Hepatic stellate cell (primary cell): Measurements from ENCODE around the gene SPAG16.
A peak's percentile ranks its signal among the peaks of the same experiment; 100 is the strongest.

ENCODE experiments used
- DNase-seq: peaks from one replicate; pipeline ENCODE4 v3.0.0; 2011; ENCODE audit warnings: low spot score

The SPAG16 gene

GRCh38 chr2:214180686-214181085 lies 896.4 kb downstream of the SPAG16 start:
- no peak for DNase-seq

DNA sequence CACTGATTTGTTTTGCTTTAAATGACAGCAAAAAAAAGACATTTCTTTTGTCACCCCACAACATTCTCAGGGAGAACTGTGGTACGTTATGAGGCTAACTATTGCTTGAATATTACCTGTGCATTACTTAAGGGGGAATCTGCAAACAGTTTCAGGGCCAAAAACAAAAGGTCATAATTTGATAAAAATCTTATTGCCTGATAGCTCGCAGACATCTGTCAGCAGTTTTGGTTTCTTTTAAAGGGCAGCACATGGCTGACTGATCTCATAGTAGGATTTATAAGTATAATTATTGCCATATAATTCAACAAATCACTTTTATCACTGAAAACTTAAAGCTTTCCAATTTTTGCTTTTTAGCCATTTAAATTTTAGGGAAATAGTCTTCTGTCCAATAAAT lies 900.2 kb downstream of the SPAG16 start:
- no peak for DNase-seq

GRCh38 chr2:214185546-214185945 lies 901.3 kb downstream of the SPAG16 start:
- DNase-seq = no peak

GRCh38 chr2:214192711-214193110 lies 908.4 kb downstream of the SPAG16 start:
- no peak for DNase-seq

GRCh38 chr2:214193943-214194342 lies 909.7 kb downstream of the SPAG16 start:
- DNase-seq = peak; percentile 2

- DNase-seq = no peak
Observed at GRCh38 chr2:214196260-214196659, 912.0 kb downstream of the SPAG16 start.

- DNase-seq = no peak
Observed at GRCh38 chr2:214201892-214202291, 917.6 kb downstream of the SPAG16 start.

DNA sequence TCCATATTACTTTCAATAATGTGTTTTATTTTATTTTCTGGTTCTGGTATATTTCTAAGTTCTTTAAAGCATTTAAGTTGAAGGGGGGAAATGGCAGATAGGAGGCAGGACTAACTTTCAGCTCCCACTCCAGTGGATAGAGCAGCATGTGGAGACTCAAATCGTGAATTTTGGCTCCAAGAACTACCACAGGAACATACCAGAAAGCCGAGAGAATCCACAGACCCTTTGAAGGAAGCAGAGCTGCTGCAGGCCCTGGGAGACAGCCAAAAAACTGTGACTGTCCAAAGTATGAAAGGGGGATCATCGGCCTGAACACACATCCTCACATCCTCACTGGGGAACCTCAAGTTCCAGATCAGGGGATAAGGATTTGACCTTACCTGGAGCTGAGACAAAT lies 919.0 kb downstream of the SPAG16 start:
- DNase-seq = no peak

GRCh38 chr2:214203744-214204289 lies 919.6 kb downstream of the SPAG16 start:
- peak; percentile 4 for DNase-seq

DNA sequence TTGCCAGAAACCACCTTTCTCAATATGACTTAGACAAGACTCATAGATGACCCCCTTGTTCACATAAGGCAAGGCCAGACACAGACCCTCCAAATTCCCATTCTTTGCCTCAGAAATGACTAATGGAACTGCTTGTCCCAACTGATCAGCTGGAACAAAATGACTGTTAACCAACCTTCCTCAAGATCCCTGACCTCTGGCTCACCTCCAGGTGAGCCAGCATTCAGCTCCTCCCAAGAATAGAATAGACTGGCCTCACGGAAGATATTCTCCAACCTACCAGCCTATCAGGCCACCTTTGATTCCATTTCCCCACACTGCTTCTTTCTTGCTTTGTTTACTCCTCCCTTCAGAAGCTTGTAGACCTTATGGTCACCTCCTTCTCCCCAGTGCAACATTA lies 930.8 kb downstream of the SPAG16 start:
- no peak for DNase-seq

- no peak for DNase-seq
Observed at GRCh38 chr2:214217136-214217535, 932.9 kb downstream of the SPAG16 start.

- no peak for DNase-seq
Observed at GRCh38 chr2:214217599-214217998, 933.3 kb downstream of the SPAG16 start.

DNA sequence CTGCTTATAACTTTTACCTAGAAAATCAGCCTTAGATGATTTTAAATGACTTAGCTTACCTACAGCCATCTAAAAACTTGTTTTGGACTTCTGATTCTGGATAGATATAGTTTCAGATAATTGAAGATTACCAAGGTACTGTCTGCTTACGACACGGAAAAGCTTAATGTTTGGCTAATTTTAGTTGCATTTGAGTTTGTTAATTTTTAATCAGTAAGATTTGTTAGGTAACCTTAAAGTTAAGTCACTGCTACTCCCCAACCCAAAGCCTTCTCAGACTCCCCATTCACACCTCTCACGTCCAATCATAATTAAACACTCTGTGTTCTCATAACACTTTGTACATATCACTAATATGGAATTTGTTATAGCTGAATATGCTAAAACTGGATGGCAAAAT lies 936.0 kb downstream of the SPAG16 start:
- DNase-seq = no peak

GRCh38 chr2:214226061-214226460 lies 941.8 kb downstream of the SPAG16 start:
- DNase-seq = no peak

DNA sequence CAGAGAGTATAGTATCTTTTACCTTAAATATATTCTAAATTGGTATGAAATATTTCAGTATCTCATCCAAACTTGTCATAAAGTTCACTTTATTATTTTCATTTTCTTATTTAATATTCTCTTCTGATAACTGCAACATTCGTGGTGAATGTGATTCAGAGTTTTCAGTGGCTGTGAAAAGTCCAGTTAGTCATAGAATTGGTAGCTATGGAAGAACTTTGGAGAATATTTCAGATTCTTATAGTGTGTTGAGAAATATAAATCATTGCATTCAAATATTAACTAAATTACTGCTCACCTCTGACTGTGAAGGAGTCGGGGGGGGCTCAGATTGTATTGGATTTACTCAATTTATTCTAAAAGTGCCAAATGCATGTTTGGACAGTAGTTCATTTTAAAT lies 948.0 kb downstream of the SPAG16 start:
- DNase-seq = no peak

DNA sequence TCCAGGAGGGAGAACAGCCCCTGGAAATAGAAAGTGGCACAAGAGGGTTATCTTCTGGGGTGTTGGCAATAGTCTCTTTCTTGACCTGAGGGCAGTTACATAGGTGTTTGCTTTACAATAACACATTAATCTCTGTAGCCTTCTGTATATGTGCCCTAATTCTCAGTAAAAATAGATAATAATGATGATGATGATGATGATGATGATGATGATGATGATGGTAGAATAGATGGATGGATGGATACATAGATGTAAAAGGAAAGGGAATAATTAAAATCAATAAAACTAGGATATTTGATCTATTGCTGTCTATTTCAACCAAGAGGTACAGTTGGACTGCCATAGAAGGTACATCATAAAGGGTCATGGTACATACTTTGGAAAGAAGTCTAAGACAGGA lies 948.9 kb downstream of the SPAG16 start:
- DNase-seq = no peak

DNA sequence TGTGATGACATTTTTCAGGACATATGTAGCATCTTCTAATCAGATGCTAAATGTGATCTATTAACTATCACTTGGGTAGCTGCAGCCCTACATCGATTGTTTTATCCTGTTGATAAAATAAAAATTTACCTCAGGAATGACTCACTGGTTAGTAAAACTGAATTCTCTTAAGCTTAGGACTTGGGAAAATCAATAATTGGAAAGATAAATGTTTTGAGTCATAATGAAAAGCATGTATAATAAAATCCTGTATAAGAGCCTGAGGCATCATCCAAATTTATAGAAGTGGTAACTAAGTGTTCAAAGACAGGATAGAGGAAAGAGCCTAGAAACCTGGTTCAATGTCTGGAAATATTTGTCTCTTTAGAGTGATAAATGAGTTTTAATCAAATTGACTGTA lies 958.5 kb downstream of the SPAG16 start:
- no peak for DNase-seq

GRCh38 chr2:214244847-214245246 lies 960.6 kb downstream of the SPAG16 start:
- DNase-seq = no peak

GRCh38 chr2:214246417-214246816 lies 962.2 kb downstream of the SPAG16 start:
- DNase-seq = no peak

DNA sequence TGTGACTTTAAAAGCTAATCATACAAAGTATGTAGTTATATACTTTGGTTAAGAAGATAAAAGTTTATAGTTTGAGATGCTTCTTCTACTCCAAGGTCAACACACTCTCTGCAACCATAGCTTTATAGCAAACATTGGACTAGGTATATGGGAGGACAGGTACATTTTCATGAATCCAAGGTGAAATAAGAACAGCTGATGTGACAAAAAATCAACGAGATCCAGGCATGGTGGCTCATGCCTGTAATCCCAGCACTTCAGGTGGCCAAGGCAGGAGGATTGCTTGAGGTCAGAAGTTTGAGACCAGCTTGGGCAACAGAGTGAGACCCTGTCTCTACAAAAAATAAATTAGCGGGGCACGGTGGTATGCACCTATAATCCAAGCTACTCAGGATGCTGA lies 963.3 kb downstream of the SPAG16 start:
- DNase-seq = no peak

- DNase-seq = no peak
Observed at GRCh38 chr2:214255046-214255445, 970.8 kb downstream of the SPAG16 start.

DNA sequence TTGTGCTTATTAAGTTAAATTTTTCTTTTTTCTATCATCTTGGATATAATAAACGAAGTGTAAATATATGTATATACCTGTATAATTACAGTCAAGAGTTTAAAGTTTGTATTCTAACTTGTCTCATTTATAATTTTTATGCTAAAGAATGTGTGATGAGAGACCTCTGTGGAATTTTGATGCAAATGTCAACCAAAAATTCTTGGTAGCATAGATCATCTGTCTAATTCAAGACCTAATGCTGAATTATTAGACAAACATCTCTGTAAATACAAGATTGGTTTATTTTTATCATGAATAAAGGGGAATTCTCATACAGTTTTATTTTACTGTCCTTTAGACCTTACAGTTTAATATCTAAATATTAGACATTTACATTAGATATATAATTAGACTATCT lies 977.4 kb downstream of the SPAG16 start:
- DNase-seq = no peak

DNA sequence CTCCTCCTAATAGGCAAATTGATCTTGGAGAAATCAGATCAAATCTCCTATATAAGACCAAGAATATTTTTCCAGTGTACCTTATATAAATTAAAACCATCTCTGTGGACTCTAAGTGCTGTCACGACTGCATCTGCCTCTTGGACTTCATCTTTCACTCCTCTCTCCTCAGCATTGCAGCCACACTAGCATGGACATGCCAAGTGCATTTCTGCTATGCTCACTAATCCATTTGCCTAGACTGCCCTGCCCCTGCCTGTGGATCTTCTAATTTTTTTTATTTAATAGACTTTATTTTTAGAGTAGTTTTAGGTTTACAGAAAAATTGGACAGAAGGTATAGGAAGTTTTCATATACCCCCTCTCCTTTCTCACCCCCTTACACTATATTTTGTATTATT lies 979.9 kb downstream of the SPAG16 start:
- DNase-seq = no peak

GRCh38 chr2:214265991-214266489 lies 981.8 kb downstream of the SPAG16 start:
- DNase-seq = peak; percentile 4

GRCh38 chr2:214277880-214278279 lies 993.6 kb downstream of the SPAG16 start:
- DNase-seq = no peak
